ENCODE measurements around the gene KRTDAP. TPM values are rescaled to one million over a fixed set of nuclear protein-coding genes. Genes with fewer than 3 reads are reported as not detected.
"Not testable (repeated sequence)": the region's sequence is repeated elsewhere in the genome, so short reads cannot be mapped to it uniquely, and the experiment has no call there.

The KRTDAP gene
- total and polyA plus RNA-seq, 10 of the 15 experiments (the other 5 are each of a cell fraction or from before 2014, with no cell fraction given), result 0.23 TPM; not detected in 9

- TF ChIP-seq REST (IDR thresholded peaks at IDR 0.05; ENCODE audit: low read depth, low read length) (no peak), HDAC2 (IDR thresholded peaks at IDR 0.05) (no peak), GATAD2B (conservative IDR thresholded peaks at IDR 0.05; ENCODE audit: low read depth) (no peak)
These were observed 11.2 kb downstream of the KRTDAP start (continued) for GRCh38 chr19:35478794-35479677.

GRCh38 chr19:35476149-35476548 lies 14.1 kb downstream of the KRTDAP start:
- TF ChIP-seq JUND (IDR thresholded peaks at IDR 0.05; ENCODE audit: low read depth, low read length) (no peak), CTCF (IDR thresholded peaks at IDR 0.05 in 2 of 3, conservative IDR thresholded peaks at IDR 0.05 in 1 of 3; ENCODE audit: control insufficient read depth in 2 of 3, extremely low read depth in 1 of 3, insufficient read depth in 1 of 3, low read depth in 3 of 3, low read length in 3 of 3) (peak in 2 of 3 experiments; percentile 30 to 32; a peak in 3 of 6 replicates)
- intact Hi-C loops (cut with micrococcal nuclease; ENCODE audit: unreplicated experiment), result no loop called here
- H3K27me3 ChIP-seq (replicated peaks in 1 of 2; ENCODE audit: control insufficient read depth in 2 of 2, insufficient read depth in 2 of 2, low read length in 1 of 2), result no peaks in the 10 kb centered on the region
- no peak overlapping the region for H3K9ac ChIP-seq (ENCODE audit: control insufficient read depth, insufficient read depth, low read length)
- ATAC-seq (no peak), FAIRE-seq (no peak), DNase-seq (ENCODE audit: low read depth, low spot score) (no peak)
- RAD21 ChIA-PET (ENCODE audit: unreplicated experiment), result no interaction called here
- H3K36me3 ChIP-seq (ENCODE audit: control insufficient read depth in 2 of 2, insufficient read depth in 2 of 2, low read length in 1 of 2), result no peaks in the 10 kb centered on the region
- H3K9me3 ChIP-seq (replicated peaks; ENCODE audit: control insufficient read depth, insufficient read depth, low read length), result no peaks in the 10 kb centered on the region
- H3K4me2 ChIP-seq (ENCODE audit: control insufficient read depth, insufficient read depth), result no peak overlapping the region
- no peak overlapping the region for H3K4me3 ChIP-seq
- POLR2A ChIA-PET, result no interaction called here
- SMC1A ChIA-PET (ENCODE audit: uncharacterized antibody, unreplicated experiment), result no interaction called here
- no peaks in the 10 kb centered on the region for H3K79me2 ChIP-seq (ENCODE audit: control insufficient read depth, insufficient read depth, low read length)
- no TSS peak for BruUV-seq (replicated peaks)
- no peak overlapping the region for H2AFZ ChIP-seq (ENCODE audit: control insufficient read depth, low read depth, low read length)
- CTCF ChIA-PET, result interaction anchor here (3.0 kb wide), 1 partner anchor 123 kb away, joined by 10 read pairs; no protein-coding TSS in a partner anchor
- 35% methylated on average over 4 of the region's 4 CpGs for WGBS (ENCODE audit: insufficient coverage, insufficient replicate concordance, low lambda C conversion rate, missing lambda C conversion rate)
- H3K4me1 ChIP-seq (ENCODE audit: control insufficient read depth, insufficient read depth, low read length), result no peaks in the 10 kb centered on the region
- H3K27ac ChIP-seq (ENCODE audit: control insufficient read depth, insufficient read depth), result no peak overlapping the region
- no peaks in the 10 kb centered on the region for H4K20me1 ChIP-seq (ENCODE audit: control insufficient read depth, insufficient read depth)
- in situ Hi-C loops (cut with MboI), result no loop called here

- CTCF ChIA-PET, result interaction anchor here (7.2 kb wide), 1 partner anchor 21 kb away, joined by 56 read pairs; no protein-coding TSS in a partner anchor
- FAIRE-seq; in situ Hi-C loops (cut with MboI); intact Hi-C loops (cut with micrococcal nuclease; ENCODE audit: unreplicated experiment); H3K4me2 ChIP-seq (ENCODE audit: control insufficient read depth, insufficient read depth); H3K9ac ChIP-seq (ENCODE audit: control insufficient read depth, insufficient read depth, low read length); H3K27ac ChIP-seq (ENCODE audit: control insufficient read depth, insufficient read depth); H4K20me1 ChIP-seq (ENCODE audit: control insufficient read depth, insufficient read depth); H3K4me1 ChIP-seq (ENCODE audit: control insufficient read depth, insufficient read depth, low read length); H3K4me3 ChIP-seq; H2AFZ ChIP-seq (ENCODE audit: control insufficient read depth, low read depth, low read length); ATAC-seq; H3K27me3 ChIP-seq (replicated peaks in 1 of 2; ENCODE audit: control insufficient read depth in 2 of 2, insufficient read depth in 2 of 2, low read length in 1 of 2); H3K36me3 ChIP-seq (ENCODE audit: control insufficient read depth in 2 of 2, insufficient read depth in 2 of 2, low read length in 1 of 2); BruUV-seq (replicated peaks); H3K79me2 ChIP-seq (ENCODE audit: control insufficient read depth, insufficient read depth, low read length); DNase-seq (ENCODE audit: low read depth, low spot score); H3K9me3 ChIP-seq (replicated peaks; ENCODE audit: control insufficient read depth, insufficient read depth, low read length): not testable (repeated sequence)
- RAD21 ChIA-PET (ENCODE audit: unreplicated experiment), result interaction anchor here (2.9 kb wide), 1 partner anchor 21 kb away, joined by 10 read pairs; no protein-coding TSS in a partner anchor
- SMC1A ChIA-PET (ENCODE audit: uncharacterized antibody, unreplicated experiment), result interaction anchor here (0.8 to 2.3 kb wide), 3 partner anchors 21 to 124 kb away, joined by 3 to 14 read pairs (median 5); no protein-coding TSS in a partner anchor
- POLR2A ChIA-PET, result interaction anchor here (0.6 kb wide), 1 partner anchor 123 kb away, joined by 6 read pairs; no protein-coding TSS in a partner anchor
- 77% methylated on average over 7 of the region's 7 CpGs for WGBS (ENCODE audit: insufficient coverage, insufficient replicate concordance, low lambda C conversion rate, missing lambda C conversion rate)
These were observed 15.7 kb downstream of the KRTDAP start for GRCh38 chr19:35474594-35474993.

All from GM12878 (cell line).